GM18517 (cell line): ENCODE measurements around the gene RARA.
"Not testable (repeated sequence)": the region's sequence is repeated elsewhere in the genome, so short reads cannot be mapped to it uniquely, and the experiment has no call there.

Experiments used
- ATAC-seq: cut with Tn5 transposase; IDR thresholded peaks from one replicate; pipeline ENCODE4 v1.9.1; 2021; ENCODE audit warnings: mild to moderate bottlenecking, moderate library complexity; ENCODE audit not compliant: unreplicated experiment

Gene RARA

GRCh38 chr17:40355804-40356758 lies 47.1 kb downstream of the RARA start:
- ATAC-seq, result no peak

GRCh38 chr17:40356990-40357881 lies 48.3 kb downstream of the RARA start:
- ATAC-seq, result no peak

- ATAC-seq, result no peak
These were observed 49.5 kb downstream of the RARA start for GRCh38 chr17:40358323-40359038.

GRCh38 chr17:40360091-40360490 lies 51.1 kb downstream of the RARA start:
- ATAC-seq, result no peak

GRCh38 chr17:40361063-40361924 lies 52.3 kb downstream of the RARA start:
- ATAC-seq, result no peak

GRCh38 chr17:40361925-40362695 lies 53.1 kb downstream of the RARA start:
- ATAC-seq, result peak; percentile 21

GRCh38 chr17:40362696-40363110 lies 53.7 kb downstream of the RARA start:
- ATAC-seq, result peak; percentile 73

GRCh38 chr17:40363111-40363827 lies 54.3 kb downstream of the RARA start:
- no peak for ATAC-seq

- ATAC-seq, result no peak
These were observed 55.3 kb downstream of the RARA start, which contains the start of gene GJD3 for GRCh38 chr17:40364121-40364861. Gene GJD3 (minus strand): TSS chr17:40364737. CDS start chr17:40363815, 922 bp downstream.

- ATAC-seq, result no peak
These were observed 55.9 kb downstream of the RARA start for GRCh38 chr17:40364906-40365305.

GRCh38 chr17:40366076-40366860 lies 57.3 kb downstream of the RARA start:
- no peak for ATAC-seq

- ATAC-seq, result no peak
These were observed 58.0 kb downstream of the RARA start for GRCh38 chr17:40366861-40367518.

- ATAC-seq, result not testable (repeated sequence)
These were observed 58.7 kb downstream of the RARA start for GRCh38 chr17:40367728-40368127.

- ATAC-seq, result no peak
These were observed 60.9 kb downstream of the RARA start for GRCh38 chr17:40369923-40370322.

GRCh38 chr17:40371261-40371929 lies 62.4 kb downstream of the RARA start:
- ATAC-seq, result no peak

GRCh38 chr17:40372031-40372430 lies 63.1 kb downstream of the RARA start:
- no peak for ATAC-seq
